Measurements from ENCODE around the gene RNU5B-1.

The RNU5B-1 gene

GRCh38 chr15:65303687-65304380 lies 643 bp upstream of the RNU5B-1 start:
- peak overlapping the region; percentile 99 for H3K27ac ChIP-seq
- no peaks in the 10 kb centered on the region for H3K27me3 ChIP-seq (ENCODE audit: insufficient read depth, low read depth, severe bottlenecking)
- H3K36me3 ChIP-seq = no peaks in the 10 kb centered on the region
- TF ChIP-seq, protein P1, sequence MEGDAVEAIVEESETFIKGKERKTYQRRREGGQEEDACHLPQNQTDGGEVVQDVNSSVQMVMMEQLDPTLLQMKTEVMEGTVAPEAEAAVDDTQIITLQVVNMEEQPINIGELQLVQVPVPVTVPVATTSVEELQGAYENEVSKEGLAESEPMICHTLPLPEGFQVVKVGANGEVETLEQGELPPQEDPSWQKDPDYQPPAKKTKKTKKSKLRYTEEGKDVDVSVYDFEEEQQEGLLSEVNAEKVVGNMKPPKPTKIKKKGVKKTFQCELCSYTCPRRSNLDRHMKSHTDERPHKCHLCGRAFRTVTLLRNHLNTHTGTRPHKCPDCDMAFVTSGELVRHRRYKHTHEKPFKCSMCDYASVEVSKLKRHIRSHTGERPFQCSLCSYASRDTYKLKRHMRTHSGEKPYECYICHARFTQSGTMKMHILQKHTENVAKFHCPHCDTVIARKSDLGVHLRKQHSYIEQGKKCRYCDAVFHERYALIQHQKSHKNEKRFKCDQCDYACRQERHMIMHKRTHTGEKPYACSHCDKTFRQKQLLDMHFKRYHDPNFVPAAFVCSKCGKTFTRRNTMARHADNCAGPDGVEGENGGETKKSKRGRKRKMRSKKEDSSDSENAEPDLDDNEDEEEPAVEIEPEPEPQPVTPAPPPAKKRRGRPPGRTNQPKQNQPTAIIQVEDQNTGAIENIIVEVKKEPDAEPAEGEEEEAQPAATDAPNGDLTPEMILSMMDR (IDR thresholded peaks at IDR 0.05; ENCODE audit: low read depth, low read length) = no peak
- no peaks in the 10 kb centered on the region for H3K9me3 ChIP-seq (ENCODE audit: severe bottlenecking)
- peak overlapping the region; percentile 80 for H3K4me3 ChIP-seq (ENCODE audit: low read depth, low read length)
- DNase-seq = peak; percentile 45

- TF ChIP-seq, protein P1 (IDR thresholded peaks at IDR 0.05; ENCODE audit: low read depth, low read length) = no peak
- Histone ChIP-seq H3K27ac (peak overlapping the region; percentile 14; the same call in 1 of the 2 replicates), H3K4me3 (ENCODE audit: low read depth, low read length) (peak overlapping the region; percentile 15; the same call in 1 of the 2 replicates), H3K27me3 (ENCODE audit: insufficient read depth, low read depth, severe bottlenecking) (no peaks in the 10 kb centered on the region), H3K9me3 (ENCODE audit: severe bottlenecking) (no peaks in the 10 kb centered on the region), H3K36me3 (no peaks in the 10 kb centered on the region)
- peak; percentile 30 for DNase-seq
Observed at GRCh38 chr15:65305150-65305758, 777 bp downstream of the RNU5B-1 start.

GRCh38 chr15:65305776-65306175 lies 1.3 kb downstream of the RNU5B-1 start:
- Histone ChIP-seq H3K36me3 (no peaks in the 10 kb centered on the region), H3K27ac (no peak overlapping the region), H3K4me3 (ENCODE audit: low read depth, low read length) (no peak overlapping the region), H3K27me3 (ENCODE audit: insufficient read depth, low read depth, severe bottlenecking) (no peaks in the 10 kb centered on the region), H3K9me3 (ENCODE audit: severe bottlenecking) (no peaks in the 10 kb centered on the region)
- TF ChIP-seq, protein P1 (IDR thresholded peaks at IDR 0.05; ENCODE audit: low read depth, low read length) = no peak
- DNase-seq = no peak

GRCh38 chr15:65306551-65306950 lies 2.1 kb downstream of the RNU5B-1 start:
- H3K36me3 ChIP-seq = no peaks in the 10 kb centered on the region
- no peaks in the 10 kb centered on the region for H3K27me3 ChIP-seq (ENCODE audit: insufficient read depth, low read depth, severe bottlenecking)
- no peaks in the 10 kb centered on the region for H3K9me3 ChIP-seq (ENCODE audit: severe bottlenecking)
- DNase-seq = no peak
- no peak overlapping the region for H3K27ac ChIP-seq
- H3K4me3 ChIP-seq (ENCODE audit: low read depth, low read length) = no peak overlapping the region
- TF ChIP-seq, protein P1 (IDR thresholded peaks at IDR 0.05; ENCODE audit: low read depth, low read length) = no peak

GRCh38 chr15:65307978-65308377 lies 3.5 kb downstream of the RNU5B-1 start:
- no peak overlapping the region for H3K4me3 ChIP-seq (ENCODE audit: low read depth, low read length)
- TF ChIP-seq, protein P1 (IDR thresholded peaks at IDR 0.05; ENCODE audit: low read depth, low read length) = no peak
- no peaks in the 10 kb centered on the region for H3K9me3 ChIP-seq (ENCODE audit: severe bottlenecking)
- no peaks in the 10 kb centered on the region for H3K36me3 ChIP-seq
- H3K27ac ChIP-seq = no peak overlapping the region
- H3K27me3 ChIP-seq (ENCODE audit: insufficient read depth, low read depth, severe bottlenecking) = no peaks in the 10 kb centered on the region
- no peak for DNase-seq

Measured in WERI-Rb-1 (cell line).